Mesothelial cell of epicardium (in vitro differentiated cells): ENCODE results near the gene ENTR1. TPM values are rescaled to one million over a fixed set of nuclear protein-coding genes. Genes with fewer than 3 reads are reported as not detected.

ENCODE experiments used
- DNase-seq, 2 experiments: peaks; one replicate each; pipeline ENCODE4 v3.0.0; 2021; ENCODE audit warnings: low spot score in 2 of 2; ENCODE audit not compliant: unreplicated experiment in 2 of 2
- H3K27ac Mint-ChIP-seq: 2 replicates; pipeline ENCODE4 v1.8.0; 2021; ENCODE audit warnings: mixed read lengths
- H3K27me3 Mint-ChIP-seq: 2 replicates; pipeline ENCODE4 v1.8.0; 2021; ENCODE audit warnings: low read depth, mixed read lengths
- H3K36me3 Mint-ChIP-seq: 2 replicates; pipeline ENCODE4 v1.8.0; 2021; ENCODE audit warnings: mixed read lengths
- H3K4me1 Mint-ChIP-seq: 2 replicates; pipeline ENCODE4 v1.8.0; 2021; ENCODE audit warnings: mixed read lengths
- H3K4me3 Mint-ChIP-seq: 2 replicates; pipeline ENCODE4 v1.8.0; 2021; ENCODE audit warnings: mild to moderate bottlenecking, moderate library complexity, mixed read lengths
- H3K9me3 Mint-ChIP-seq: 2 replicates; pipeline ENCODE4 v1.8.0; 2021; ENCODE audit warnings: mixed read lengths
- total RNA-seq: library from RNA; stranded (reverse); gene quantifications from 3 replicates; pipeline ENCODE4 v1.2.1, GENCODE V29; 2021
- TF ChIP-seq, protein P1 (sequence below): fragments of 200-600 bp; sonication (generic); IDR thresholded peaks from one replicate; pipeline ENCODE4 v1.5.0; 2021; ENCODE audit warnings: antibody characterized with exemption; ENCODE audit not compliant: unreplicated experiment

The ENTR1 gene
- total RNA-seq, 1 donor from 2014 or later: 67.3 TPM

DNA sequence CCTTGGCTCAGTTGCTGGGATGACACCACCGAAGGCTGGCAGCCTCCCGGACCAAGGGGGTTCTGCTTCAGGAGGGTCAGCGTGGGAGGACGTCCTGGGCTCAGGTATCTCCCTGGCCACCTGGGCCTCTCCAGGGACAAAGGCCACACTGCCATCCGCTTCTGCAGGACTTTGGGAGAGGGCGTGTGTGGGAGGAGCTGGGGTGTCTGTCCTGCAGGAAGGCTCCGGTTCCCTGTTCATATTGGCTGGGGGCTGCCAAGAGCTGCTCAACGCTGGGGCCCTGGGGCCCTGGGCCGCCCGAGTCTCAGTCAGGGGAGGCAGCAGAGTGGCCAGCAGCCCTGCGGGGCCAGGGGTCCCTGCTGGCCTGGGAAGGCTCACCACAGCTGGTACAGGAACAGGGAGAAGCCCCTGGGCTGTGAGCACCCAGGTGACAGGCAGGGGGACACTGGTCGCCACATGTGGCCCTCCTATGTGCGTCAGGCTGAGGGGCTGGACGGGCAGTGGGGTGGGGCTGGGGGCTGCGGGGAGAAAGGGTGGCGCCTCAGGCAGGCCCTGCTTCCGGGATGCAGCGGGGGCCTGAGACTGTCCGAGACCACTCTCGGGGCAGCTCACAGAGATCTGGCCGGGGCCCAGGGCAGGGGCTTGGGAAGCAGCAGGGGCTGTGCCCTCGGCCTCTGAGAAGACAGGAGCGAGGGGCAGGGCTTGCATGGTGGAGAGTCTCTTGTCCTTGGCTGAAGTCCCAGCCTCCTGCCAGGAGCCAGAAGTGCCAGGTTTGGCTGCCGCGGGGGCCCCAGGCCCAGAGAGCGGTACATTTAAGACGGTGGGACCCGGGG is 32.0 kb downstream of the ENTR1 start:
- no peak overlapping the region for H3K4me3 Mint-ChIP-seq
- TF ChIP-seq, protein P1, sequence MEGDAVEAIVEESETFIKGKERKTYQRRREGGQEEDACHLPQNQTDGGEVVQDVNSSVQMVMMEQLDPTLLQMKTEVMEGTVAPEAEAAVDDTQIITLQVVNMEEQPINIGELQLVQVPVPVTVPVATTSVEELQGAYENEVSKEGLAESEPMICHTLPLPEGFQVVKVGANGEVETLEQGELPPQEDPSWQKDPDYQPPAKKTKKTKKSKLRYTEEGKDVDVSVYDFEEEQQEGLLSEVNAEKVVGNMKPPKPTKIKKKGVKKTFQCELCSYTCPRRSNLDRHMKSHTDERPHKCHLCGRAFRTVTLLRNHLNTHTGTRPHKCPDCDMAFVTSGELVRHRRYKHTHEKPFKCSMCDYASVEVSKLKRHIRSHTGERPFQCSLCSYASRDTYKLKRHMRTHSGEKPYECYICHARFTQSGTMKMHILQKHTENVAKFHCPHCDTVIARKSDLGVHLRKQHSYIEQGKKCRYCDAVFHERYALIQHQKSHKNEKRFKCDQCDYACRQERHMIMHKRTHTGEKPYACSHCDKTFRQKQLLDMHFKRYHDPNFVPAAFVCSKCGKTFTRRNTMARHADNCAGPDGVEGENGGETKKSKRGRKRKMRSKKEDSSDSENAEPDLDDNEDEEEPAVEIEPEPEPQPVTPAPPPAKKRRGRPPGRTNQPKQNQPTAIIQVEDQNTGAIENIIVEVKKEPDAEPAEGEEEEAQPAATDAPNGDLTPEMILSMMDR: no peak
- H3K27me3 Mint-ChIP-seq: no peaks in the 10 kb centered on the region
- no peak for DNase-seq
- H3K4me1 Mint-ChIP-seq: peaks cover under 1% of the 10 kb centered on the region
- H3K36me3 Mint-ChIP-seq: no peaks in the 10 kb centered on the region
- H3K9me3 Mint-ChIP-seq: no peaks in the 10 kb centered on the region
- H3K27ac Mint-ChIP-seq: no peak overlapping the region

DNA sequence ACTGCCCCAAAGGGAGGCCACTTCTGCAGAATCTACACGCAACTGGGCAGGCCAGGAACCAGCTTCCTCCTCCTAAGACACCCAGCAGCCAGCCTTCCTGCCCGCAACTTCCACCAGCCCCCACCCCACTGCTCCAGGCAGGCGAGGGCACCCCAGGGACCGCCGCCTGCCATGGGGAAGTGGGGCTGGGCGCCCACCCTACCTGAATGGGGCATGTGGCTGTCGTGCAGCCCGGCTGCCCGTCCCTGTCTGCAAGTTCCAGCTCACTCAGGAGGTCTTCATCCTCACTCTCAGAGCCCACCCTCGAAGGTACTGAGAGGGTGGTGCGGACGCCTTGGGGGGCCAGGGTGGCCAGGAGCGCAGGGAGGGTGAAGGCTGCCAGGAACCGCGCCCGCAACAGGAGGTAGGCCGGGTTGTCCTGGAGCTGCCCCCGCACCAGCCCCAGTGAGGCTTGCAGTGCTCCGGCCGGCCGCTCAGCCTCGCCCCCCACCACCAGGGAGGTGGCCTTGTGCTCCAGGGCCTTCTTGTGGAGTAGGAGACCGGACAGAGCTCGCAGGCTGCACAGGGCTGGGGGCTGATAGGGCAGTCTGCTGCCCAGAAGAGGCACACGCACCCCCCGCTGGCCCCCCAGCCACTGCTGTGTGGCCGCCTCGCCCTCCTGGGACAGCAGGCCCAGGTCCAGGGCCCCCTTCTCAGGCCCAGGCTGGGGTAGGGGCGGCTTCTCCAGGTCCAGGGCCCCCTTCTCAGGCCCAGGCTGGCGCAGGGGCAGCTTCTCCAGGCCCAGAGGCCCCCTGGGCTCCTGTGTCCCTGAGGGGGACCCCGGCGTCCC is 32.9 kb downstream of the ENTR1 start:
- no peaks in the 10 kb centered on the region for H3K9me3 Mint-ChIP-seq
- H3K4me3 Mint-ChIP-seq: no peak overlapping the region
- no peaks in the 10 kb centered on the region for H3K36me3 Mint-ChIP-seq
- no peak overlapping the region for H3K27ac Mint-ChIP-seq
- no peaks in the 10 kb centered on the region for H3K27me3 Mint-ChIP-seq
- peaks cover 9% of the 10 kb centered on the region for H3K4me1 Mint-ChIP-seq
- TF ChIP-seq, protein P1: no peak
- no peak for DNase-seq

DNA sequence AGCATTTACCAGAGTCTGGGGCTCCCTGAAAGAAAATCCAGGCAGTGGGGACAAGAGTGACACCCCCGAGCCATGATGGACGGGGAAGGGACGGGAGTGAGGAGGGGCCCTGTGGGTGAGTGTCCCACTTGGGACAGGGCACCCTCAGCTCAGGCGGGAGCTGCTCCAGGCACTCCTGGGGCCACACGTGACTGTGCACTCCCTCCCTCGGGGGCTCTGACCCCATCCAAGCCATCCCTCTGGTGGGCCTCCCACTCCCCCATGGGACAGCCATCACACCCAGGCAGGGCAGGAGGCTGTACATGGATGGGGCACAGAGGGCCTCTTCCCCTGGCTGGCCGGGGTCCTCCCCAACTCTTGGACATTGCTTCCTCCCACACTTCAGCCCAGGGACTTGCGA is 34.0 kb downstream of the ENTR1 start:
- Mint-ChIP-seq H3K27me3 (no peaks in the 10 kb centered on the region), H3K4me1 (peaks cover 13% of the 10 kb centered on the region), H3K4me3 (no peak overlapping the region), H3K27ac (no peak overlapping the region), H3K36me3 (no peaks in the 10 kb centered on the region), H3K9me3 (no peaks in the 10 kb centered on the region)
- DNase-seq: no peak
- TF ChIP-seq, protein P1: no peak

DNA sequence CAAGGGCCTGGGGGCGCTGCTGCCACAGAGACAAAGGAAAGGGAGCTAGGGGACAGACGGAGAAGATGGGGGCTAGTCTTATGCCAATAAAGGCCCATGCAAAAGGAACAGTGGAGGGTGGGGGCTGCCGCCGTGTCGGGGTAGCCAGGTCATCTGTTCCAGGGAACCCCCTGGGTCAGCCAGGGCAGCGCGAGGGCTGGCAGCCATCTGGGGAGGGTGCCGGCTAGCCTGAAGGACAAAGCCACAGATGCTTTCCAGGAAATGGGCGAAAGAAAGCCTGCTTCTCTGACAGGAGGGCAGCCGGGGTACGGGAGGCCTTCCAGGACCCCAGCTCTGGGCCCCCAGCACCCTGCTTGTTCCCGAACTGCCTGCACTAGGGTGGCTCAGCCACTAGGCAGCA is 35.3 kb downstream of the ENTR1 start:
- no peak overlapping the region for H3K4me3 Mint-ChIP-seq
- no peaks in the 10 kb centered on the region for H3K36me3 Mint-ChIP-seq
- H3K27ac Mint-ChIP-seq: no peak overlapping the region
- no peaks in the 10 kb centered on the region for H3K27me3 Mint-ChIP-seq
- DNase-seq: no peak
- TF ChIP-seq, protein P1: no peak
- H3K4me1 Mint-ChIP-seq: peaks cover 13% of the 10 kb centered on the region
- no peaks in the 10 kb centered on the region for H3K9me3 Mint-ChIP-seq

DNA sequence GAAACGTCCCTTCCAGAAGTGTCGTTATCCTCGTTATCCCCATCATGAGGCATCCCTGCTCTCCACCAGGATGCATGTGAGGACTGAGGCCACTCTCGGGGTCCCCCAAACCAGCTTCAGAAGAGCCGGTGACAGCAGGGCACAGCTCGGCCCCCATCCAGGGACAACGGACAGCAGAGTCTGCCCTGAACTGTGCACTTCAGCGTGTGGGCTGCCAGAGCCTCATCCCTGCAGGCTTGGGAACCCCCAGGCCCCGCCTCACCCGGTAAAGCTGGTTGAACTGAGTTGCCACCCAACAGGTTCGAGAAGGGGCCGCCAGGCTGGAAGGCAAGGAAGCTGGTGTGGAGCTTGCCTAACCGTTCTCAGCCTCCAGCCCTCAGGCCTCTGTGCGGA is 36.2 kb downstream of the ENTR1 start:
- no peaks in the 10 kb centered on the region for H3K27me3 Mint-ChIP-seq

More for the DNA sequence above, 36.2 kb downstream of the ENTR1 start:
- Mint-ChIP-seq H3K27ac (no peak overlapping the region), H3K4me3 (no peak overlapping the region), H3K4me1 (peaks cover 13% of the 10 kb centered on the region), H3K9me3 (no peaks in the 10 kb centered on the region), H3K36me3 (no peaks in the 10 kb centered on the region)
- no peak for DNase-seq
- TF ChIP-seq, protein P1: no peak
